ENCODE data around the gene HSD17B2. TPM values are rescaled to one million over a fixed set of nuclear protein-coding genes. Genes with fewer than 3 reads are reported as not detected.
A peak's percentile ranks its signal among the peaks of the same experiment; 100 is the strongest.

The HSD17B2 gene
- total and polyA plus RNA-seq, 4 donors, result 47.7 to 126 (median 103) TPM

- WGBS, result 38% methylated on average over 3 of the region's 3 CpGs
- TF ChIP-seq MAX (IDR thresholded peaks at IDR 0.05) (no peak), ZBTB33 (IDR thresholded peaks at IDR 0.05) (no peak), FOXA1 (IDR thresholded peaks at IDR 0.05) (no peak), CTCF (IDR thresholded peaks at IDR 0.05; ENCODE audit: low read depth, low read length, missing input control) (no peak), RXRA (IDR thresholded peaks at IDR 0.05) (no peak), TAF1 (conservative IDR thresholded peaks at IDR 0.05) (no peak), REST (IDR thresholded peaks at IDR 0.05) (no peak), HNF4G (IDR thresholded peaks at IDR 0.05) (no peak), JUND (IDR thresholded peaks at IDR 0.05) (no peak)
- no peak for DNase-seq (ENCODE audit: low spot score)
- Histone ChIP-seq H3K36me3 (ENCODE audit: control insufficient read depth in 4 of 4, insufficient read depth in 3 of 4, low read depth in 1 of 4, low read length in 3 of 4) (peaks cover 0 to 5% (median 0%) of the 10 kb centered on the region in 4 donors), H3K4me1 (ENCODE audit: control insufficient read depth in 4 of 4, insufficient read depth in 4 of 4, low read length in 3 of 4) (peaks cover 16 to 87% (median 68%) of the 10 kb centered on the region in 4 donors), H3K4me3 (ENCODE audit: low read depth in 1 of 3, low read length in 3 of 3) (no peak overlapping the region), H3K27me3 (ENCODE audit: control insufficient read depth in 4 of 4, insufficient read depth in 4 of 4, low read length in 3 of 4) (no peaks in the 10 kb centered on the region), H3K9ac (ENCODE audit: low read depth in 1 of 2, low read length in 2 of 2) (no peak overlapping the region), H3K9me3 (ENCODE audit: control insufficient read depth in 4 of 4, low read length in 3 of 4) (no peaks in the 10 kb centered on the region), H3K27ac (ENCODE audit: low read depth in 1 of 2, low read length in 2 of 2) (peak overlapping the region; percentile 8 to 35)
Observed at GRCh38 chr16:82050506-82050905, 15.5 kb downstream of the HSD17B2 start.

GRCh38 chr16:82050909-82051357 is 15.9 kb downstream of the HSD17B2 start:
- no peaks in the 10 kb centered on the region for H3K9me3 ChIP-seq (ENCODE audit: control insufficient read depth in 4 of 4, low read length in 3 of 4)
- DNase-seq (ENCODE audit: low spot score), result no peak
- H3K36me3 ChIP-seq (ENCODE audit: control insufficient read depth in 4 of 4, insufficient read depth in 3 of 4, low read depth in 1 of 4, low read length in 3 of 4), result peaks cover 0 to 5% (median 0%) of the 10 kb centered on the region in 4 donors
- H3K9ac ChIP-seq (ENCODE audit: low read depth in 1 of 2, low read length in 2 of 2), result no peak overlapping the region
- H3K27ac ChIP-seq (ENCODE audit: low read depth in 1 of 2, low read length in 2 of 2), result peak overlapping the region in 1 of 2 donors; percentile 8
- H3K27me3 ChIP-seq (ENCODE audit: control insufficient read depth in 4 of 4, insufficient read depth in 4 of 4, low read length in 3 of 4), result no peaks in the 10 kb centered on the region
- H3K4me1 ChIP-seq (ENCODE audit: control insufficient read depth in 4 of 4, insufficient read depth in 4 of 4, low read length in 3 of 4), result peaks cover 16 to 87% (median 64%) of the 10 kb centered on the region in 4 donors
- WGBS, result 33% methylated on average over 4 of the region's 4 CpGs
- H3K4me3 ChIP-seq (ENCODE audit: low read depth in 1 of 3, low read length in 3 of 3), result no peak overlapping the region
- TF ChIP-seq RXRA (IDR thresholded peaks at IDR 0.05) (peak; percentile 21 to 55), FOXA1 (IDR thresholded peaks at IDR 0.05) (no peak), YY1 (IDR thresholded peaks at IDR 0.05) (peak; percentile 49), FOXA2 (IDR thresholded peaks at IDR 0.05) (no peak), RAD21 (IDR thresholded peaks at IDR 0.05) (no peak), HNF4A (conservative IDR thresholded peaks at IDR 0.05) (peak; percentile 59 to 61), MAX (IDR thresholded peaks at IDR 0.05) (peak; percentile 36), HNF4G (IDR thresholded peaks at IDR 0.05) (no peak), TAF1 (conservative IDR thresholded peaks at IDR 0.05) (no peak), SP1 (IDR thresholded peaks at IDR 0.05) (no peak), ZBTB33 (IDR thresholded peaks at IDR 0.05) (no peak), JUND (IDR thresholded peaks at IDR 0.05) (peak; percentile 41 to 75)
